ENCODE results near the gene TIMM13. TPM values are rescaled to one million over a fixed set of nuclear protein-coding genes. Genes with fewer than 3 reads are reported as not detected.
"Not testable (repeated sequence)": the region's sequence is repeated elsewhere in the genome, so short reads cannot be mapped to it uniquely, and the experiment has no call there.

Gene TIMM13
- total and polyA plus RNA-seq, 2 donors from 2014 or later = 69.7 to 188 TPM

GRCh38 chr19:2419754-2420153 lies 7.6 kb downstream of the TIMM13 start:
- H3K4me3 ChIP-seq (ENCODE audit: low read length in 3 of 3) = no peak overlapping the region
- FAIRE-seq = no peak
- no peaks in the 10 kb centered on the region for H3K36me3 ChIP-seq (ENCODE audit: control insufficient read depth in 2 of 3, insufficient read depth in 3 of 3, low read length in 3 of 3)
- H3K4me1 ChIP-seq (ENCODE audit: control insufficient read depth in 2 of 3, insufficient read depth in 2 of 3, low read depth in 1 of 3, low read length in 3 of 3) = no peaks in the 10 kb centered on the region
- TF ChIP-seq CTCF (IDR thresholded peaks at IDR 0.05; ENCODE audit: borderline replicate concordance, extremely low read depth, insufficient read depth) = no peak
- no peaks in the 10 kb centered on the region for H3K27me3 ChIP-seq (ENCODE audit: control insufficient read depth, insufficient read depth, low read length)
- H3K9me3 ChIP-seq (ENCODE audit: control insufficient read depth in 2 of 3, insufficient read depth in 1 of 3, low read length in 3 of 3) = no peaks in the 10 kb centered on the region
- H3K27ac ChIP-seq (ENCODE audit: low read depth in 2 of 2, low read length in 2 of 2) = no peak overlapping the region
- DNase-seq = no peak
- H3K9ac ChIP-seq (ENCODE audit: low read length in 3 of 3) = no peak overlapping the region
- intact Hi-C loops (cut with DNase I) = no loop called here

- Histone ChIP-seq H3K9ac (ENCODE audit: low read length in 3 of 3) (no peak overlapping the region), H3K9me3 (ENCODE audit: control insufficient read depth in 2 of 3, insufficient read depth in 1 of 3, low read length in 3 of 3) (no peaks in the 10 kb centered on the region), H3K27ac (ENCODE audit: low read depth in 2 of 2, low read length in 2 of 2) (no peak overlapping the region), H3K36me3 (ENCODE audit: control insufficient read depth in 2 of 3, insufficient read depth in 3 of 3, low read length in 3 of 3) (no peaks in the 10 kb centered on the region), H3K4me3 (ENCODE audit: low read length in 3 of 3) (no peak overlapping the region), H3K27me3 (ENCODE audit: control insufficient read depth, insufficient read depth, low read length) (no peaks in the 10 kb centered on the region), H3K4me1 (ENCODE audit: control insufficient read depth in 2 of 3, insufficient read depth in 2 of 3, low read depth in 1 of 3, low read length in 3 of 3) (no peaks in the 10 kb centered on the region)
- DNase-seq (no peak), FAIRE-seq (no peak)
- TF ChIP-seq CTCF (IDR thresholded peaks at IDR 0.05; ENCODE audit: borderline replicate concordance, extremely low read depth, insufficient read depth) = no peak
- intact Hi-C loops (cut with DNase I) = no loop called here
These were observed 9.4 kb downstream of the TIMM13 start for GRCh38 chr19:2417881-2418406.

GRCh38 chr19:2417436-2417835 lies 9.9 kb downstream of the TIMM13 start:
- FAIRE-seq; H3K9ac ChIP-seq (ENCODE audit: low read length in 3 of 3); H3K27me3 ChIP-seq (ENCODE audit: control insufficient read depth, insufficient read depth, low read length); H3K4me3 ChIP-seq (ENCODE audit: low read length in 3 of 3); H3K36me3 ChIP-seq (ENCODE audit: control insufficient read depth in 2 of 3, insufficient read depth in 3 of 3, low read length in 3 of 3); H3K27ac ChIP-seq (ENCODE audit: low read depth in 2 of 2, low read length in 2 of 2); H3K4me1 ChIP-seq (ENCODE audit: control insufficient read depth in 2 of 3, insufficient read depth in 2 of 3, low read depth in 1 of 3, low read length in 3 of 3); DNase-seq; intact Hi-C loops (cut with DNase I); H3K9me3 ChIP-seq (ENCODE audit: control insufficient read depth in 2 of 3, insufficient read depth in 1 of 3, low read length in 3 of 3): not testable (repeated sequence)

- intact Hi-C loops (cut with DNase I) = no loop called here
- no peak for TF ChIP-seq CTCF (IDR thresholded peaks at IDR 0.05; ENCODE audit: borderline replicate concordance, extremely low read depth, insufficient read depth)
- Histone ChIP-seq H3K4me3 (ENCODE audit: low read length in 3 of 3) (no peak overlapping the region), H3K9ac (ENCODE audit: low read length in 3 of 3) (no peak overlapping the region), H3K9me3 (ENCODE audit: control insufficient read depth in 2 of 3, insufficient read depth in 1 of 3, low read length in 3 of 3) (no peaks in the 10 kb centered on the region), H3K27ac (ENCODE audit: low read depth in 2 of 2, low read length in 2 of 2) (no peak overlapping the region), H3K27me3 (ENCODE audit: control insufficient read depth, insufficient read depth, low read length) (no peaks in the 10 kb centered on the region), H3K4me1 (ENCODE audit: control insufficient read depth in 2 of 3, insufficient read depth in 2 of 3, low read depth in 1 of 3, low read length in 3 of 3) (no peaks in the 10 kb centered on the region), H3K36me3 (ENCODE audit: control insufficient read depth in 2 of 3, insufficient read depth in 3 of 3, low read length in 3 of 3) (no peaks in the 10 kb centered on the region)
- DNase-seq (no peak), FAIRE-seq (no peak)
These were observed 10.9 kb downstream of the TIMM13 start for GRCh38 chr19:2416321-2417097.
